Measurements from ENCODE around the gene FYN. TPM values are rescaled to one million over a fixed set of nuclear protein-coding genes. Genes with fewer than 3 reads are reported as not detected.

FYN gene
- total RNA-seq, 1 donor from 2014 or later = 121 TPM

GRCh38 chr6:111753573-111753972 is 119.7 kb downstream of the FYN start:
- no peaks in the 10 kb centered on the region for H3K27me3 Mint-ChIP-seq (ENCODE audit: unreplicated experiment)
- no peak for TF ChIP-seq CTCF (IDR thresholded peaks at IDR 0.05)
- peaks cover 11% of the 10 kb centered on the region for H3K36me3 Mint-ChIP-seq (ENCODE audit: unreplicated experiment)
- DNase-seq (ENCODE audit: extremely low spot score, unreplicated experiment) = no peak
- peaks cover 38% of the 10 kb centered on the region for H3K4me1 Mint-ChIP-seq (ENCODE audit: unreplicated experiment)
- no peak overlapping the region for H3K27ac Mint-ChIP-seq (ENCODE audit: unreplicated experiment)
- H3K9me3 Mint-ChIP-seq (ENCODE audit: unreplicated experiment) = peaks cover 4% of the 10 kb centered on the region
- H3K4me3 Mint-ChIP-seq (ENCODE audit: unreplicated experiment) = no peak overlapping the region

GRCh38 chr6:111752476-111752875 is 120.8 kb downstream of the FYN start:
- no peak overlapping the region for H3K4me3 Mint-ChIP-seq (ENCODE audit: unreplicated experiment)
- peaks cover 13% of the 10 kb centered on the region for H3K36me3 Mint-ChIP-seq (ENCODE audit: unreplicated experiment)
- no peaks in the 10 kb centered on the region for H3K27me3 Mint-ChIP-seq (ENCODE audit: unreplicated experiment)
- H3K27ac Mint-ChIP-seq (ENCODE audit: unreplicated experiment) = peak overlapping the region; percentile 36
- peaks cover 27% of the 10 kb centered on the region for H3K4me1 Mint-ChIP-seq (ENCODE audit: unreplicated experiment)
- DNase-seq (ENCODE audit: extremely low spot score, unreplicated experiment) = no peak
- TF ChIP-seq CTCF (IDR thresholded peaks at IDR 0.05) = no peak
- H3K9me3 Mint-ChIP-seq (ENCODE audit: unreplicated experiment) = peaks cover 4% of the 10 kb centered on the region

DNA sequence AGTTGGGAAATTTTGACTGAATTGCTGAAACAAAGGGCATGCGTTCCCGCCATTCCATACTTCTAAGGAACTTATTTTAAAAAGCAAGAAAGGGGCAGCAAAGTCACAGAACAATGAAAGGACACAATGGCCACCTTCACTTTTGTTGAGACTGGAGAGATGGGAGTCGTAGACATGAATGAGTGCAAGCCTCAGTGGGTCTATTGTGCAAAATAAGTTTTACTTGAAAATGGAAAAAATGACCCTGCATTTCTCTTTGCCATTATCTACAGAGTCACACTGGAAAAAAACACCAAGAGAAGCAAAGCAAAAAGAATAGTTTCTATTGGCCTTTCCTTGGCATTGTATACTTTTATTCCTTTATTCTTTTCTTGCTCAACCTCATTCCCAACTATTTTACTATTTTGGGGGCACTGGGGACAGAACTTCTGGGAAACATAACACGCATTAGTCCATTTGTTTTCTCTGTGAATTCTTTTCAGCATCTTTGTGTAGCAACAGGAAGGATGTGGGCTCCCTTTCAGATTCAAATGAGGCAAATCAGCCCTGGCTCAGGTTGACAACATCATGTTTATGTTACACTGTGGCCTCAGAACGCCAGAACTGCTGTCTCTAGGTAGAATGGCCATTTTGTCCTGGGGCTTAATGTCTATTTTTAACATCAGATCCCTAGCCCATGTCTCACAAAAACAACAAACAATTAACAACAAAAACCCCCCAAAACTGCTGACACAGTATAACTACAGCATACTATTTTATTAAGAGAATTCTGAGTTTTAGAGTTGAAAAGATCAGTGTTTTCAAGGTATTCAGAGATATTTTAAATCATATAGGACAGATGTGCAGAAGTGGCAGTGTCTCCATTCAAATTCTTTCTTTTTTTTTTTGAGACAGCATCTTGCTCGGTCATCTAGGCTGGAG is 122.2 kb downstream of the FYN start:
- H3K36me3 Mint-ChIP-seq (ENCODE audit: unreplicated experiment) = peaks cover 13% of the 10 kb centered on the region
- no peak for TF ChIP-seq CTCF (IDR thresholded peaks at IDR 0.05)
- peaks cover 18% of the 10 kb centered on the region for H3K4me1 Mint-ChIP-seq (ENCODE audit: unreplicated experiment)
- DNase-seq (ENCODE audit: extremely low spot score, unreplicated experiment) = no peak
- no peak overlapping the region for H3K4me3 Mint-ChIP-seq (ENCODE audit: unreplicated experiment)
- no peak overlapping the region for H3K27ac Mint-ChIP-seq (ENCODE audit: unreplicated experiment)
- H3K27me3 Mint-ChIP-seq (ENCODE audit: unreplicated experiment) = no peaks in the 10 kb centered on the region
- H3K9me3 Mint-ChIP-seq (ENCODE audit: unreplicated experiment) = peaks cover 4% of the 10 kb centered on the region

- TF ChIP-seq CTCF (IDR thresholded peaks at IDR 0.05) = no peak
- peaks cover 4% of the 10 kb centered on the region for H3K9me3 Mint-ChIP-seq (ENCODE audit: unreplicated experiment)
- peaks cover 13% of the 10 kb centered on the region for H3K4me1 Mint-ChIP-seq (ENCODE audit: unreplicated experiment)
- no peak overlapping the region for H3K27ac Mint-ChIP-seq (ENCODE audit: unreplicated experiment)
- DNase-seq (ENCODE audit: extremely low spot score, unreplicated experiment) = no peak
- no peaks in the 10 kb centered on the region for H3K27me3 Mint-ChIP-seq (ENCODE audit: unreplicated experiment)
- H3K36me3 Mint-ChIP-seq (ENCODE audit: unreplicated experiment) = peaks cover 13% of the 10 kb centered on the region
- H3K4me3 Mint-ChIP-seq (ENCODE audit: unreplicated experiment) = no peak overlapping the region
Measured at GRCh38 chr6:111750153-111750552, 123.1 kb downstream of the FYN start.

DNA sequence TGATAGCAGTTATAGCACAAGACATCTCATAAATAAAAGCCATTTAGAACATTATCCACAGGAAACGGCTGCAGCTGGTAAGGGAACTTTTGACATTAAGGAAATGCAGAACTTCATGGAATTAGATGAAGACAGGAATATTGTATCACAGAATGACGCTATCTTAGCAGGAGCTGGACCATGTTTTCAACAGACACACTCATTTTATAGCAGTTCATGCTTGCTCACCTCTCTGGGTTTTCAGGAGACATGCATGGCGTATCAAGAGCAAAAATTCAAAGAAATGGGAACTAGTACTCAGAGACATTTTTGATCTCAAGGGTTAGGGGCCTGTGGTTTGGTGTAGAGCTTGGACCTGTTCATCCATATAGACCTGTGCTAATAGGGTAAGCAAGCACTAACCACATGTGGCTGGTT is 125.0 kb downstream of the FYN start:
- no peaks in the 10 kb centered on the region for H3K27me3 Mint-ChIP-seq (ENCODE audit: unreplicated experiment)
- no peak for DNase-seq (ENCODE audit: extremely low spot score, unreplicated experiment)
- no peak overlapping the region for H3K4me3 Mint-ChIP-seq (ENCODE audit: unreplicated experiment)
- H3K4me1 Mint-ChIP-seq (ENCODE audit: unreplicated experiment) = peaks cover 22% of the 10 kb centered on the region
- H3K9me3 Mint-ChIP-seq (ENCODE audit: unreplicated experiment) = peaks cover 4% of the 10 kb centered on the region
- peaks cover 13% of the 10 kb centered on the region for H3K36me3 Mint-ChIP-seq (ENCODE audit: unreplicated experiment)
- no peak for TF ChIP-seq CTCF (IDR thresholded peaks at IDR 0.05)
- H3K27ac Mint-ChIP-seq (ENCODE audit: unreplicated experiment) = no peak overlapping the region
